Activated T-helper 17 cell treated with anti-CD3 and anti-CD28 coated beads, Interleukin-2, amount 50 U/mL, for 72 hours (primary cell): ENCODE measurements around the gene ORMDL2. TPM values are rescaled to one million over a fixed set of nuclear protein-coding genes. Genes with fewer than 3 reads are reported as not detected.
"Not testable (repeated sequence)": the region's sequence is repeated elsewhere in the genome, so short reads cannot be mapped to it uniquely, and the experiment has no call there.

Experiments
- ATAC-seq: fragments of 150-1000 bp; cut with Tn5 transposase; replicated peaks from 2 replicates; pipeline ENCODE4 v1.10.0; 2021; ENCODE audit warnings: mild to moderate bottlenecking, moderate library complexity
- H3K27ac Mint-ChIP-seq: one replicate; pipeline ENCODE4 v1.8.0; 2022; ENCODE audit warnings: mixed read lengths
- H3K27me3 Mint-ChIP-seq: one replicate; pipeline ENCODE4 v1.8.0; 2022; ENCODE audit warnings: mixed read lengths
- H3K36me3 Mint-ChIP-seq: one replicate; pipeline ENCODE4 v1.8.0; 2022; ENCODE audit warnings: low read depth, mild to moderate bottlenecking, mixed read lengths
- H3K4me1 Mint-ChIP-seq: one replicate; pipeline ENCODE4 v1.8.0; 2022; ENCODE audit warnings: mixed read lengths
- H3K4me3 Mint-ChIP-seq: one replicate; pipeline ENCODE4 v1.8.0; 2022; ENCODE audit warnings: mild to moderate bottlenecking, mixed read lengths
- H3K9me3 Mint-ChIP-seq: one replicate; pipeline ENCODE4 v1.8.0; 2022; ENCODE audit warnings: mixed read lengths
- total RNA-seq, 2 donors: library from RNA; stranded (reverse); gene quantifications; one replicate each; pipeline ENCODE4 v1.2.3, GENCODE V29; 2022

The ORMDL2 gene
- total RNA-seq, 2 donors from 2014 or later, result 26.5 to 40.2 TPM

GRCh38 chr12:55852740-55853139, 34.9 kb downstream of the ORMDL2 start:
- no peak overlapping the region for H3K27ac Mint-ChIP-seq
- peaks cover 14% of the 10 kb centered on the region for H3K27me3 Mint-ChIP-seq
- ATAC-seq, result no peak
- peaks cover 2% of the 10 kb centered on the region for H3K4me1 Mint-ChIP-seq
- H3K4me3 Mint-ChIP-seq, result no peak overlapping the region
- H3K36me3 Mint-ChIP-seq, result no peaks in the 10 kb centered on the region
- H3K9me3 Mint-ChIP-seq, result no peaks in the 10 kb centered on the region

DNA sequence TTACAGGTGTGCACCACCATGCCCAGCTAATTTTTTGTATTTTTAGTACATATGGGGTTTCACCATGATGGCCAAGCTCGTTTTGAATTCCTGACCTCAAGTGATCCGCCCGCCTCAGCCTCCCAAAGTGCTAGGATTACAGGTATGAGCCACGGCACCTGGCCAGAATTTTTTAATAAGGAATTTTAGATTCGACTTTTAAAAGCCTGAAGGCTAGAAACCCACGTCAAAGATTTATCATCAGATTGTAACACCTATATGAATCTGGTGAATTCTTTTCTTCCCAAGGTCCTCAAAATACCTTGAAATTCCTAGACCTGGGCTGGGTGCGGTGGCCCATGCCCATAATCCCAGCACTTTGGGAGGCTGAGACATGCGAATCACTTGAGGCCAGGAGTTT, 43.6 kb downstream of the ORMDL2 start:
- no peak for ATAC-seq
- no peaks in the 10 kb centered on the region for H3K4me1 Mint-ChIP-seq
- no peaks in the 10 kb centered on the region for H3K27me3 Mint-ChIP-seq
- H3K4me3 Mint-ChIP-seq, result no peak overlapping the region
- H3K9me3 Mint-ChIP-seq, result peaks cover 3% of the 10 kb centered on the region
- no peaks in the 10 kb centered on the region for H3K36me3 Mint-ChIP-seq
- H3K27ac Mint-ChIP-seq, result no peak overlapping the region

DNA sequence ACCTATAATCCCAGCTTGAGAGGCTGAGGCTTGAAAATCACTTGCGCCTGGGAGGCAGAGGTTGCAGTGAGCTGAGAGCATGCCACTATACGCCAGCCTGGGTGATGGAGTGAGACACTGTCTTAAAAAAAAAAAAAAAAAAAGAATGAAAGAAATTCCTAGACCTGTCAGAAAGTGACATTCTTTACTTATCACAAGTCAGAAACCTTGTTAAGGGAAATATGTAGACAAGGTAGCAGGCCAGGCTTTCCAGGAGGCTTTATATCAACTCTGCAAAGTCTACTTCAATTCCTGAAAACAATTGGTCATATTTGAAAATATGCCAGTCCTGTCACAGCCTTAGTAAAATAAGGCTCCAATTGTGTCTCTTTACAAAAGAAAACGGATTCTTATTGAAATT, 44.0 kb downstream of the ORMDL2 start:
- ATAC-seq, result no peak
- Mint-ChIP-seq H3K27ac (no peak overlapping the region), H3K4me3 (no peak overlapping the region), H3K9me3 (peaks cover 3% of the 10 kb centered on the region), H3K27me3 (no peaks in the 10 kb centered on the region), H3K36me3 (no peaks in the 10 kb centered on the region), H3K4me1 (no peaks in the 10 kb centered on the region)

GRCh38 chr12:55862286-55862685, 44.4 kb downstream of the ORMDL2 start:
- Mint-ChIP-seq H3K27me3 (no peaks in the 10 kb centered on the region), H3K4me3 (no peak overlapping the region), H3K36me3 (no peaks in the 10 kb centered on the region), H3K4me1 (no peaks in the 10 kb centered on the region), H3K9me3 (peaks cover 3% of the 10 kb centered on the region), H3K27ac (no peak overlapping the region)
- no peak for ATAC-seq

GRCh38 chr12:55862931-55863330, 45.1 kb downstream of the ORMDL2 start:
- not testable (repeated sequence) for H3K36me3 Mint-ChIP-seq, ATAC-seq, H3K9me3 Mint-ChIP-seq, H3K27ac Mint-ChIP-seq, H3K4me1 Mint-ChIP-seq, H3K27me3 Mint-ChIP-seq, H3K4me3 Mint-ChIP-seq

GRCh38 chr12:55865327-55865726, 47.5 kb downstream of the ORMDL2 start:
- no peak for ATAC-seq
- Mint-ChIP-seq H3K4me3 (no peak overlapping the region), H3K27me3 (no peaks in the 10 kb centered on the region), H3K27ac (no peak overlapping the region), H3K9me3 (peaks cover 3% of the 10 kb centered on the region), H3K4me1 (no peaks in the 10 kb centered on the region), H3K36me3 (no peaks in the 10 kb centered on the region)

GRCh38 chr12:55866454-55867004, 48.7 kb downstream of the ORMDL2 start:
- not testable (repeated sequence) for H3K36me3 Mint-ChIP-seq, H3K27ac Mint-ChIP-seq, H3K4me1 Mint-ChIP-seq, H3K9me3 Mint-ChIP-seq, H3K4me3 Mint-ChIP-seq, H3K27me3 Mint-ChIP-seq, ATAC-seq

Other genes starting within 250 kb of the ORMDL2 start
- under 1 TPM in 1 of 2 donors, not detected in 1; 0.15 TPM for gene OR2AP1, start 245.6 kb upstream of the ORMDL2 start, total RNA-seq
- not detected for gene OR10P1, start 181.1 kb upstream of the ORMDL2 start, total RNA-seq
- 1 to 10 TPM; 3.2 to 8.7 TPM for gene ITGA7, start 110.1 kb upstream of the ORMDL2 start, total RNA-seq
- gene BLOC1S1, start 102.0 kb upstream of the ORMDL2 start, total RNA-seq, result 100 to 1,000 TPM; 104 to 118 TPM
- gene RDH5, start 97.6 kb upstream of the ORMDL2 start, total RNA-seq, result 10 to 100 TPM; 13.0 to 13.5 TPM
- 100 to 1,000 TPM; 211 to 237 TPM for gene CD63, start 89.0 kb upstream of the ORMDL2 start, total RNA-seq
- 10 to 100 TPM in 1 of 2 donors, 1 to 10 TPM in 1; 7.4 to 14.1 TPM for gene GDF11, start 74.9 kb upstream of the ORMDL2 start, total RNA-seq
- gene SARNP, start 317 bp upstream of the ORMDL2 start, total RNA-seq, result 100 to 1,000 TPM in 1 of 2 donors, 10 to 100 TPM in 1; 63.6 to 103 TPM
- gene DNAJC14, start 11.5 kb downstream of the ORMDL2 start, total RNA-seq, result 10 to 100 TPM; 30.7 to 33.0 TPM
- gene MMP19, start 24.9 kb downstream of the ORMDL2 start, total RNA-seq, result not detected
- gene PYM1, start 109.9 kb downstream of the ORMDL2 start, total RNA-seq, result 10 to 100 TPM; 23.4 to 35.6 TPM
- gene DGKA, start 113.1 kb downstream of the ORMDL2 start, total RNA-seq, result 100 to 1,000 TPM; 282 to 502 TPM
- gene PMEL, start 148.0 kb downstream of the ORMDL2 start, total RNA-seq, result 1 to 10 TPM in 1 of 2 donors, under 1 TPM in 1; 0.30 to 2.5 TPM
- gene CDK2, start 148.8 kb downstream of the ORMDL2 start, total RNA-seq, result 100 to 1,000 TPM; 101 to 104 TPM
- 10 to 100 TPM; 34.2 to 50.8 TPM for gene RAB5B, start 156.0 kb downstream of the ORMDL2 start, total RNA-seq
- gene SUOX, start 179.2 kb downstream of the ORMDL2 start, total RNA-seq, result 1 to 10 TPM; 3.4 to 3.5 TPM
- 10 to 100 TPM; 19.1 to 20.3 TPM for gene IKZF4, start 203.0 kb downstream of the ORMDL2 start, total RNA-seq
- gene RPS26, start 223.9 kb downstream of the ORMDL2 start, total RNA-seq, result 10 to 100 TPM; 32.5 to 36.1 TPM